Measurements from ENCODE around the gene PCDH15. TPM values are rescaled to one million over a fixed set of nuclear protein-coding genes. Genes with fewer than 3 reads are reported as not detected.

The PCDH15 gene
- total and polyA plus RNA-seq, 2 of the 8 experiments (the other 6 are each of a cell fraction or from before 2014, with no cell fraction given): 0.11 TPM; not detected in 1

GRCh38 chr10:54826994-54827560, 26.0 kb upstream of the PCDH15 start:
- Histone ChIP-seq H3K4me2 (ENCODE audit: insufficient read depth in 1 of 2, low read depth in 2 of 2, low read length in 2 of 2) (no peak overlapping the region), H2BK20ac (ENCODE audit: low read length) (no peak overlapping the region), H3K4me3 (ENCODE audit: extremely low read depth in 1 of 4, insufficient read depth in 2 of 4, low read depth in 3 of 4, low read length in 4 of 4) (no peak overlapping the region), H3K14ac (ENCODE audit: insufficient read length) (no peak overlapping the region), H2AK5ac (ENCODE audit: low read depth, low read length) (no peak overlapping the region), H3K23ac (ENCODE audit: insufficient read length) (no peak overlapping the region), H2BK5ac (ENCODE audit: low read depth, low read length) (no peak overlapping the region), H3K27me3 (replicated peaks in 1 of 4; ENCODE audit: control insufficient read depth in 3 of 4, extremely low read depth in 1 of 4, insufficient read depth in 3 of 4, low read length in 3 of 4) (no peaks in the 10 kb centered on the region), H3K23me2 (ENCODE audit: low read depth, low read length) (no peaks in the 10 kb centered on the region), H3K27ac (ENCODE audit: low read depth, low read length) (no peak overlapping the region), H3K9me3 (ENCODE audit: insufficient read depth in 2 of 2, low read depth in 1 of 2, low read length in 1 of 2) (no peaks in the 10 kb centered on the region), H4K8ac (ENCODE audit: extremely low read depth, insufficient read depth, low read length) (no peak overlapping the region), H3K56ac (replicated peaks; ENCODE audit: insufficient read length, low read depth, low read length) (no peak overlapping the region), H3K9ac (replicated peaks in 1 of 4; ENCODE audit: extremely low read depth in 1 of 4, low read depth in 3 of 4, low read length in 3 of 4) (no peak overlapping the region), H4K5ac (ENCODE audit: insufficient read length, low read depth, low read length) (no peak overlapping the region), H2BK15ac (ENCODE audit: low read length) (no peak overlapping the region), H3K79me1 (ENCODE audit: low read depth, low read length) (no peaks in the 10 kb centered on the region), H4K91ac (replicated peaks; ENCODE audit: insufficient read length, low read length) (no peak overlapping the region), H3K36me3 (ENCODE audit: control insufficient read depth in 2 of 4, insufficient read depth in 4 of 4, low read length in 3 of 4) (no peaks in the 10 kb centered on the region), H3K18ac (ENCODE audit: extremely low read depth, low read length) (no peak overlapping the region), H4K20me1 (replicated peaks in 1 of 2; ENCODE audit: control insufficient read depth in 1 of 2, insufficient read depth in 2 of 2, low read length in 2 of 2) (no peaks in the 10 kb centered on the region), H2BK120ac (replicated peaks; ENCODE audit: low read depth, low read length) (no peak overlapping the region), H3K79me2 (ENCODE audit: control insufficient read depth in 1 of 2, insufficient read depth in 2 of 2, low read length in 2 of 2) (no peaks in the 10 kb centered on the region), H3K4me1 (replicated peaks in 1 of 4; ENCODE audit: control insufficient read depth in 3 of 4, insufficient read depth in 4 of 4, low read length in 3 of 4) (no peaks in the 10 kb centered on the region), H2BK12ac (ENCODE audit: low read depth, low read length) (no peak overlapping the region), H2AFZ (ENCODE audit: low read length) (no peak overlapping the region), H3K4ac (replicated peaks; ENCODE audit: insufficient read length, low read depth, low read length) (no peak overlapping the region)
- ChIA-PET CTCF (ENCODE audit: partially characterized antibody) (no interaction called here), POLR2A (ENCODE audit: partially characterized antibody) (no interaction called here)
- DNase-seq (ENCODE audit: low read depth in 1 of 2, low spot score in 2 of 2): no peak
- 92% methylated on average over 1 of the region's 1 CpG; no CpG with 5 or more reads in 1 of the 2 experiments for WGBS, 2 experiments (ENCODE audit: extremely low coverage in 1 of 2, insufficient coverage in 1 of 2, insufficient read length in 1 of 2, insufficient replicate concordance in 2 of 2, low coverage in 1 of 2, low lambda C conversion rate in 2 of 2, missing lambda C conversion rate in 1 of 2)
- no peak for FAIRE-seq
